Osteoblast (primary cell): ENCODE data around the gene DAB2IP. TPM values are rescaled to one million over a fixed set of nuclear protein-coding genes. Genes with fewer than 3 reads are reported as not detected.
A peak's percentile ranks its signal among the peaks of the same experiment; 100 is the strongest.

Source experiments
- DNase-seq: peaks from one replicate; pipeline ENCODE4 v3.0.0; 2011; ENCODE audit warnings: low spot score, mixed read lengths; ENCODE audit not compliant: insufficient read length; ENCODE audit errors: missing footprints
- H2AFZ ChIP-seq: 2 replicates; pipeline ENCODE4 v1.6.0; 2011; ENCODE audit warnings: mild to moderate bottlenecking, low read length
- H3K27ac ChIP-seq: 2 replicates; pipeline ENCODE4 v1.5.1; 2011; ENCODE audit warnings: mild to moderate bottlenecking, low read depth, low read length, moderate library complexity
- H3K27me3 ChIP-seq: 2 replicates; pipeline ENCODE4 v1.6.0; 2012; ENCODE audit warnings: mild to moderate bottlenecking, control low read depth, inconsistent platforms, low read length, moderate library complexity; ENCODE audit not compliant: insufficient read depth
- H3K36me3 ChIP-seq: 2 replicates; pipeline ENCODE4 v1.5.1; 2011; ENCODE audit warnings: mild to moderate bottlenecking, low read length, control low read depth, moderate library complexity; ENCODE audit not compliant: insufficient read depth
- H3K4me1 ChIP-seq: 2 replicates; pipeline ENCODE4 v1.5.1; 2011; ENCODE audit warnings: mild to moderate bottlenecking, low read length, control low read depth, moderate library complexity; ENCODE audit not compliant: insufficient read depth
- H3K4me2 ChIP-seq: 2 replicates; pipeline ENCODE4 v1.6.0; 2011; ENCODE audit warnings: mild to moderate bottlenecking, low read length; ENCODE audit not compliant: insufficient read depth
- H3K4me3 ChIP-seq: fragments of 200-600 bp; sonication (generic); 3 replicates; pipeline ENCODE4 v1.5.1; 2012; ENCODE audit warnings: mild to moderate bottlenecking, low read length, inconsistent platforms; ENCODE audit not compliant: insufficient read depth
- H3K79me2 ChIP-seq: 2 replicates; pipeline ENCODE4 v1.6.0; 2012; ENCODE audit warnings: mild to moderate bottlenecking, low read length, control low read depth, inconsistent platforms; ENCODE audit not compliant: insufficient read depth
- H3K9me3 ChIP-seq: 2 replicates; pipeline ENCODE4 v1.5.1; 2011; ENCODE audit warnings: low read depth, low read length, control low read depth
- H4K20me1 ChIP-seq: 2 replicates; pipeline ENCODE4 v1.6.0; 2012; ENCODE audit warnings: mild to moderate bottlenecking, low read length, control low read depth; ENCODE audit not compliant: insufficient read depth
- CTCF ChIP-seq: IDR thresholded peaks from 2 replicates; pipeline ENCODE4 v1.5.1; 2011; ENCODE audit warnings: mild to moderate bottlenecking, low read depth, low read length, moderate library complexity; ENCODE audit errors: extremely low read depth
- total RNA-seq: library from RNA; depleted of rRNA; stranded (reverse); fragments of >200 nt; gene quantifications from 2 replicates; pipeline ENCODE4 v1.2.3, GENCODE V29; 2012

Gene DAB2IP
- total RNA-seq, 1 donor = 60.8 TPM

- no peak overlapping the region for H3K4me3 ChIP-seq
- peaks cover 20% of the 10 kb centered on the region for H3K4me1 ChIP-seq
- peaks cover 20% of the 10 kb centered on the region for H4K20me1 ChIP-seq
- H2AFZ ChIP-seq = no peak overlapping the region
- TF ChIP-seq CTCF = peak; percentile 32
- no peaks in the 10 kb centered on the region for H3K27me3 ChIP-seq
- peaks cover 19% of the 10 kb centered on the region for H3K79me2 ChIP-seq
- no peak overlapping the region for H3K27ac ChIP-seq
- no peak overlapping the region for H3K4me2 ChIP-seq
- H3K9me3 ChIP-seq = no peaks in the 10 kb centered on the region
- no peaks in the 10 kb centered on the region for H3K36me3 ChIP-seq
- peak; percentile 93 for DNase-seq
Measured at GRCh38 chr9:121721058-121721350, 69.6 kb downstream of the DAB2IP start.

GRCh38 chr9:121721770-121722169 is 70.3 kb downstream of the DAB2IP start:
- H3K27me3 ChIP-seq = no peaks in the 10 kb centered on the region
- no peak overlapping the region for H3K4me3 ChIP-seq
- no peak overlapping the region for H3K27ac ChIP-seq
- no peak overlapping the region for H3K4me2 ChIP-seq
- H3K9me3 ChIP-seq = no peaks in the 10 kb centered on the region
- H3K36me3 ChIP-seq = no peaks in the 10 kb centered on the region
- DNase-seq = peak; percentile 79
- no peak overlapping the region for H2AFZ ChIP-seq
- H4K20me1 ChIP-seq = peaks cover 17% of the 10 kb centered on the region
- peaks cover 16% of the 10 kb centered on the region for H3K79me2 ChIP-seq
- no peak for TF ChIP-seq CTCF
- peaks cover 20% of the 10 kb centered on the region for H3K4me1 ChIP-seq

- peak overlapping the region; percentile 36 for H2AFZ ChIP-seq
Measured at GRCh38 chr9:121725008-121725775, 73.8 kb downstream of the DAB2IP start.

More at GRCh38 chr9:121725008-121725775, 73.8 kb downstream of the DAB2IP start:
- peak overlapping the region; percentile 11 for H3K4me3 ChIP-seq
- H3K27me3 ChIP-seq = no peaks in the 10 kb centered on the region
- H3K79me2 ChIP-seq = peaks cover 19% of the 10 kb centered on the region
- peaks cover 6% of the 10 kb centered on the region for H4K20me1 ChIP-seq
- TF ChIP-seq CTCF = no peak
- peaks cover 17% of the 10 kb centered on the region for H3K4me1 ChIP-seq
- H3K36me3 ChIP-seq = no peaks in the 10 kb centered on the region
- peak; percentile 98 for DNase-seq
- peak overlapping the region; percentile 51 for H3K4me2 ChIP-seq
- no peaks in the 10 kb centered on the region for H3K9me3 ChIP-seq
- peak overlapping the region; percentile 76 for H3K27ac ChIP-seq
